Stimulated activated CD4-positive, alpha-beta T cell treated with anti-CD3 and anti-CD28 coated beads, TNF-alpha, amount 100 ng/mL, for 4 hours (primary cell): Measurements from ENCODE around the gene CD5L.

Experiments used
- DNase-seq, 3 experiments: peaks; one replicate each; pipeline ENCODE4 v3.0.0-alpha.2; 2020; ENCODE audit warnings: low read depth in 3 of 3

The CD5L gene

GRCh38 chr1:157813269-157813668, 28.3 kb downstream of the CD5L start:
- DNase-seq, result no peak

- DNase-seq, result no peak
Observed at GRCh38 chr1:157806431-157807149, 35.0 kb downstream of the CD5L start.

DNA sequence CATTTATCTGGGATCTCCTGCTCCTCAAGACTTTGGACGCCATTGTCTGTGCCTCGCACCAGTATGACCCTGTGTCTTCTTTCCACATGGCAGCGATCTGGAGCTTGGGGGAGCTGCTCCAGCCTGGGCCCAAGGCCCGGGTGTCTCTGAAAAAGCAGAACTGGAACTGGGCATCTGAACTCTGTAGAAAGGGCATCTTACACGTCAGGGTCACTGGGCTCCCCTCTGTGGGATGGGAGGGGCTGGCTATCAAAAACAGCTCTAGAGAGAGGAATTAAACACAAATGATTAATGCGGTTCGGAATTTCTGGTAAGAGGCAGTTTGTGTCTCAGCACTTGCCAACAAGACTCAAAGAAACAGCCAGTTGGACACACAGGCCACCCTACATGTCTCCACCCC, 37.8 kb downstream of the CD5L start:
- DNase-seq, result no peak

DNA sequence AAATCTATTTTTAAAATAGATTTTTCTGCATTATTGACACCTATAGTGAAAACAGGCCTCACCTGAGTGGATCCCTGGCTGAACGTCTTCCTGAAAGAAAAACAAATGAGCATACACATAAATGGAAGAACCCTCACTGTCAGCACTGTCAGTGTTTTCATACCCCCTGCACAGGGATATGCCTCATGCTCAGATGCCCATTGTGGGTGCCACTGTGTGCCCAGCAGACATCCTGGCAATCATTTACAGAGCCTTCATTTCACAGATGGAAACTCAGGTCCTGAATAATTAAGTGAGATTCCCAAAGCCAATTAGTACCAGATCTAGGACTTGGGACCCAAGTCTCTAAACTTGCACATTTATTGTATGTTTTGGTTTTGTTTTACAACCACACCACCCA, 41.6 kb downstream of the CD5L start:
- DNase-seq, result no peak

DNA sequence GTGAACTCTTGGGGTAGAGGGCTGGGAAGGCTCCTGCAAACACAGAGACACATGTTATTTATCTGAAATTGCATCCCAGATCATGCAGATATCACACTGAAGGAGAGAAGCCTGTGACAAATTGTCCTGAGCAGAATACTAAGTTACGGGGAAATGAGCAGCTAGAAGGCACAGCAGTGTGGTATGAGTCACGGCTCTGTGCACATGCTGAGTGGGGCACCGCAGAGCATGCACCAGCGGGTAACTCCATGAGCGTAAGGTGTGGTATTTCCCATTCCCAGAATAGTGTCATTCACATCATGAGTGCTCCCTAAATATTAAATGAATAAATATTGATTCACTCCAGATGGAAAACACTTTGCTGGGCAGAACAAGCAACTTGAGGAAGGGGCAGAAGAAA, 43.4 kb downstream of the CD5L start:
- no peak for DNase-seq

DNA sequence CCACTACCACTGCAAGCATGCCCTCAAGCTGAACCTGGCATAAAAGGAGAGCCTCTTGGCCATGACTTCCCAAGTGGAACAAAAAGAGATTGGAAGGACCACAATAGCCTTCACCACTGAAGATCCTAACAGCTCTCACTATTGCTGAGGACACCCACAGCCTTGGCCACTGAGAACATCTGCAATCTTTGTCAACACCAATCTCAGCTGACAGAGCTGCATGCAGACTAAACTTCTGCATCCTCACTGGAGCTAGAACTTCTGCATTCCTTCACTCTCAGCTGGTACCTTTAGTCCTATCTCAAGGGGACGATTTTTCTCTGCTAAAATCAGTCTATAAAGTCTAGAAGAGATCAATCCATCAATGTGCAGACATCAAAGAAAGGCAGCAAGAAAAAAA, 56.4 kb downstream of the CD5L start:
- no peak for DNase-seq

- no peak for DNase-seq
Observed at GRCh38 chr1:157784801-157785200, 56.8 kb downstream of the CD5L start.

DNA sequence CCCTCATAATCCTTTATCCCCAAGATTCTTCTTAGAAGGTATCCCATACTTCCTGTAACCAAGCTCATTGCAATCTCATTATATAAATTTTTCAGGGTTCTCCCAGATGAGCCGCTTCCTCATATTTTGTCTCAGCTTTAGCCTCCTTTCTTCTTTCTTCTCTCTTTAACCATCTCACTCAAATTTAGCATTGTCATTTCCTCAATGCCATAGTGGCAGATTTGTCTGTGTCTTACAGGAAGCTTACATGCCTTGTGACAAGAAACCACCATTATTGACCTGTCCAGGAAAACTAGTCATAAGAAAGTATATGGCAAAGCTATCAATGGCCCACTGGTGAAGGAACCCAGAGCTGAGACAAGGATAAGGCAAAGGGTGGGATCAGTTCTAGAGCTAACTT, 58.7 kb downstream of the CD5L start:
- no peak for DNase-seq

DNA sequence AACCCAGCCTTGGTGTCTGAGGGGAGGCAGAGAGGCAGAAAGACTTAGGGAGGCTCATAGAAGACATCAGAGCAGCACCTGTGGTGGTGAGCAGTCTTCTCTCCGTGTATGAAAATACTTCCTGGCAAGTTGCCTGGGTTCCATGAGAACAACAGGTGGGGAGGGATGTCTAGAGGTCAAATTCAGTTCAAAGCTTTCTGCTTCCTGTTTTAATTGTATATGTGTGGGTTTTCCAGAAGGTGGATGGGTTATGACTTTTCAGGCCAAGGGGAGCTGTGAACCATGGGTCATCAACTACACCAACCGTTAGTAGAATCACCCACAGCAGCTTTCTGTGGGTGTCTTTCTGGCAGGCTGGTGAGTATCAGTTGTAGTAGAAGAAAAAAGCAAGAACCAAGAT, 60.6 kb downstream of the CD5L start:
- no peak for DNase-seq
